VCaP (cell line): ENCODE measurements around the gene C4orf50.

Experiments
- H3K27ac ChIP-seq: fragments of 450-650 bp; 2 replicates; pipeline ENCODE4 v1.5.1; 2017
- CTCF ChIP-seq: fragments of 450-650 bp; conservative IDR thresholded peaks from 2 replicates; pipeline ENCODE4 v1.5.1; 2017; ENCODE audit warnings: mild to moderate bottlenecking, moderate library complexity

C4orf50 gene

DNA sequence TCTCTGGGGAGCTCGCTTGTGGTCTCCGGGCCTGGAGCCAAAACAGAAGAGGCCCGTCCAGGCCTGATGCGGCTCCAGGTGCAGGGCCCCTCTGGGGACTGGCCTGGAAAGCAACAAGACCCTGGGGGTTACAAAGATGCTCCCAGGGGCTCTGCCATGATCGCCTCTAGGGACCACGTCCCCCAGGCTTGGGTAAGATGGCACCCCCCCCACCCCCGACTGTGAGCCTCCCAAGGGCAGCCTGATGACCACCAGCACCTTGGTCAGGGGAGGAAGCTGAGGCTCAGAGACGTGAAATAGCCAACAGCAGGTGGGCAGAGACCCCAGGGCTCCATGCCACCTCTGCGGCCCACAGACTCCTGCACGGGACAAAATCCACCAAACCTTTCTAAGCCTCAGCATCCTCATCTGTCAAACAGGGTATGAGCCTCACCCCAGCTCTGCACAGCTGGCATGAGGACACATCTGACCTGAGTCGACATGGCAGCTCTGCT lies 25.4 kb downstream of the C4orf50 start:
- no peak for TF ChIP-seq CTCF
- no peak overlapping the region for H3K27ac ChIP-seq

DNA sequence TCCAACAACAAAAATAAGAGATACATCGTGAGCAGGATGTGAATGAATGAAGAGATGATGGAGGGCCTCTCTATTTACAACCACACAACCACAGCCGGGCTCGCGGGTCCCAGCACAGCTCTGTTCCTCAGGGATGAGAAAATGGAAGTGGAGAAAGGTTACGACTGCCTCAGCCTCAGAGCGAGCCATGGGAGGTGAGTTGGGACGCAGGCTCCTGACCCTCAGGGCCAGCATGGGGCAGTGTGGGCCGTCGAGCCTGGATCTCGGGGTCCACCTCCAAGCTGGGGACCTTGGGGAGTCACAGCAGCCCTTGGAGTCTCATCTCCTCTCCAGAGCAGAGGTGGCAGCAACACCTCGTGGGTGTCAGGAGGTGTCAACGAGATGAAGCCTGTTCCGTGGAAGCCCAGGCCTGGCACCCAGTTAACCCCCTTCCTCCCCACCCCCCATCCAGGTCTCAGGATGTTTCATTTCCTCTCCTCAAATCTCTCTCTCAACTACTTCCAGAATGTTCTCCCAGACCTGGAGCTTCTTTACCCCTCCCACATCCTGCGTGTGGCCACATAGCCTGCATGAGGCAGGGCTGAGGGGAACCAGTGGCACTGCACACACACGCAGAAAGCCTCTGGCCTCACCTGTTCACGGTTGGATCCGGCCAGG lies 25.9 kb downstream of the C4orf50 start:
- no peak overlapping the region for H3K27ac ChIP-seq
- TF ChIP-seq CTCF, result no peak

DNA sequence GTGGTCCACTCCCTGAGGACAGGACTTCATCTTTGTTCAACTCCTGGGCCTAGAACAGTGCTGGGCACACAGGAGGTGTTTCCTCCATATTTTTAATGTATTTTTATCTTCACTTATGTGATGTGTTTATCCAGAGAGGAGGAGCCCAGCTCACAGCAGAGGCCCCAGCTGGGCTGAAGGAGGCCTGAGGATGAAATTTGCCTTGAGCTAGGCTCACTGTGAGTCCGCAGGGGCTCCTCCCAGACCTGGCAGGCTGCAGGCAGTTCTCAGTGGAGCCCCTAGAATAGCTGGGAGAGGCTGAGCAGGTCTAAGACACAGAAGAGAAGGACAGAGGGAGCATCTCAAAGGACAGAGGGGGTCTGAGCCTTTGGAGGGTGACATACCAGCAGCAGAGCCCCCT lies 26.8 kb downstream of the C4orf50 start:
- TF ChIP-seq CTCF, result no peak
- H3K27ac ChIP-seq, result no peak overlapping the region

GRCh38 chr4:5990446-5991160 lies 27.6 kb downstream of the C4orf50 start:
- no peak for TF ChIP-seq CTCF
- H3K27ac ChIP-seq, result no peak overlapping the region

- no peak overlapping the region for H3K27ac ChIP-seq
- no peak for TF ChIP-seq CTCF
Observed at GRCh38 chr4:5989236-5990225, 28.7 kb downstream of the C4orf50 start.

DNA sequence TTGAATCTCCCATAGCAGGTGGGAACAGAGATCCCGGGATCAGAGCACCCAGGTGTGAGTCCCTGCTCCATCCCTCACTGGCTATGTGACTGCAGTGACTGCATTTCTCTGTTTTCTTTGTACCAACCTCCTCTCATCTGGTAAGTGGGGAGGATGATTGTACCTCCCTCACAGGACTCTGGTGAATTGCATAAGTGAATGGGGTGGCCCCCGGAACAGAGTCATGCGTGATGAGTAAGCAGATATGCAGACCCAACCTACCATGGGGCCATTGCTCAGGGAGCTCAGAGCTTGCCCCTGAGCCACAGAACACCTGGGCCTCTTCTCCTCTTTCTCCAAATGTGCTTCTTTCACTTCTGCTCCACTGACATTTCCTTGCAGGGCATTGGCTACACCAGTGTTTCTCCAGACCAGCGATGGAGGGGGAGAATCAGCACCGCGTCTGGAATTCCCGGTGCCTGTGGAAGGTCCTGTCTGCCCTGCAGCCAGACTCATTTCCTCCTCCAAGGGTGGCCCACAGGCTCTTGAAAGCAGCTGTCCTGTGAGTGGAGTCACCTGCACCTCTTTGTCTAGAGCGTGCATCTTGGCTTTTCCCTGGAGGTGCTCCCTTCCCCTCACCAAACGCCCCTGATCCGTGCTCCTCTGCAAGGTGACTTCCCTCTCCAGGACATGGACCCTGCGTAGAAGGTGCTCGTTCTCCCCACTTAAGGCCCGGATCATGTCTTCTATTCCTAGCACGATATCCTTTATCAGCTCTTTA lies 30.0 kb downstream of the C4orf50 start:
- TF ChIP-seq CTCF, result no peak
- no peak overlapping the region for H3K27ac ChIP-seq
